Measurements from ENCODE around the gene HIP1R.
A peak's percentile ranks its signal among the peaks of the same experiment; 100 is the strongest.
"Not testable (repeated sequence)": the region's sequence is repeated elsewhere in the genome, so short reads cannot be mapped to it uniquely, and the experiment has no call there.

The HIP1R gene, protein sequence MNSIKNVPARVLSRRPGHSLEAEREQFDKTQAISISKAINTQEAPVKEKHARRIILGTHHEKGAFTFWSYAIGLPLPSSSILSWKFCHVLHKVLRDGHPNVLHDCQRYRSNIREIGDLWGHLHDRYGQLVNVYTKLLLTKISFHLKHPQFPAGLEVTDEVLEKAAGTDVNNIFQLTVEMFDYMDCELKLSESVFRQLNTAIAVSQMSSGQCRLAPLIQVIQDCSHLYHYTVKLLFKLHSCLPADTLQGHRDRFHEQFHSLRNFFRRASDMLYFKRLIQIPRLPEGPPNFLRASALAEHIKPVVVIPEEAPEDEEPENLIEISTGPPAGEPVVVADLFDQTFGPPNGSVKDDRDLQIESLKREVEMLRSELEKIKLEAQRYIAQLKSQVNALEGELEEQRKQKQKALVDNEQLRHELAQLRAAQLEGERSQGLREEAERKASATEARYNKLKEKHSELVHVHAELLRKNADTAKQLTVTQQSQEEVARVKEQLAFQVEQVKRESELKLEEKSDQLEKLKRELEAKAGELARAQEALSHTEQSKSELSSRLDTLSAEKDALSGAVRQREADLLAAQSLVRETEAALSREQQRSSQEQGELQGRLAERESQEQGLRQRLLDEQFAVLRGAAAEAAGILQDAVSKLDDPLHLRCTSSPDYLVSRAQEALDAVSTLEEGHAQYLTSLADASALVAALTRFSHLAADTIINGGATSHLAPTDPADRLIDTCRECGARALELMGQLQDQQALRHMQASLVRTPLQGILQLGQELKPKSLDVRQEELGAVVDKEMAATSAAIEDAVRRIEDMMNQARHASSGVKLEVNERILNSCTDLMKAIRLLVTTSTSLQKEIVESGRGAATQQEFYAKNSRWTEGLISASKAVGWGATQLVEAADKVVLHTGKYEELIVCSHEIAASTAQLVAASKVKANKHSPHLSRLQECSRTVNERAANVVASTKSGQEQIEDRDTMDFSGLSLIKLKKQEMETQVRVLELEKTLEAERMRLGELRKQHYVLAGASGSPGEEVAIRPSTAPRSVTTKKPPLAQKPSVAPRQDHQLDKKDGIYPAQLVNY

DNA sequence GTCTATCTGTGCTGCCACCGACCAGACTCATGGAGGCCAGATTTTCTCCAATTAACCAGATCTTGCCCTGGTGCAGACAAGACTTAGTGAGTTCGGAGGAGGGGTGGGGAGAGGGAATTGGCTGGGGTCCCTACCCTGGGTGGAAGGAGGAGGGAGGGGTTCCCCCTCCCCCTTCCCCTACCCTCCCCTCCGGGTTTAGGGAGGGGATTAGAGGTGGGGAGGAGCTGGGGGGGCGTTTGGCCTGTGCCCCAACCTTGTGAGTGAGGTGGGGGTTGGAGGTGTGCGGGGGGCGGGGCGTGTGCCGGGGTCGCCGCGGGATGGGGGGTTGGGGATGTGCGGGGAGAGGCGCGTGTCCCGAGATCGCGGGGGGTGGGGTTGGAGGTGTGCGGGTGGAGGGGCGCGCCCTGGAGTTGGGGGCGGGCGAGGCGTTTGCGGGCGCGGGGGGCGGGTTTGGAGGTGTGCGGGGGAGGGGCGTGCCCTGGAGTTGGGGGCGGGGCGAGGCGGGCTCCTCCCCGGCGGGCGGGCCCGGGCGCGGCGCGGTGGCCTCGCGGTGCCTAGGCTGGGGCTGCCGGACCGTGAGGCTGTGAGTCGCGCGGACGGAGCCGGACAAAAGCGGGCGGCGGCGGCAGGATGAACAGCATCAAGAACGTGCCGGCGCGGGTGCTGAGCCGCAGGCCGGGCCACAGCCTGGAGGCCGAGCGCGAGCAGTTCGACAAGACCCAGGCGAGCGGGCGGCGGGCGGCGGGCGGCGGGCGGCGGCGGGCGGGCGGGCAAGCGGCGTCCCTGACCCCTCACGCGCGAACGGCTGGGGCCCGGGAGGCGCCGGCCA lies at the start of gene HIP1R:
Gene HIP1R (plus strand): TSS at position 537 of the 829 bp plus-strand sequence. CDS start 94 bp downstream, at position 631.
- DNase-seq: peak; percentile 80

DNA sequence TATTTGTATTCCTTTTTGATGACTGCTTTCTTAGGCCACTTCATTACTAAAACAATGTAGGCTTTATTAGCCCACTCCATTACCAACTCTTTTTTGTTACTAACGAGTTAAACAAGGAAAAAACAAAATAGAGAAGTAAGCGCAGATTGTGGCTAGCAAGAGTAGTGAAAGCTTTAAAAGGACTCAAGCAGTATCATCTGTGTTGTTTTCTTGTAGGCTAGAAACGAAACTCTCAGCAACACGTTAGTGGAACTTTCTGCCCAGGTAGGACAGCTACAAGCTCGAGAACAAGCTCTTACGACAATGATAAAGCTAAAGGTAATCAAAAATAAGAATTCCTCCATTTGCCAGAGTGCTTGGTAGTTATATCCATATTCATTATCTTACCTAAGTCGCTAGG lies 49.8 kb upstream of the HIP1R start:
- DNase-seq: no peak

DNA sequence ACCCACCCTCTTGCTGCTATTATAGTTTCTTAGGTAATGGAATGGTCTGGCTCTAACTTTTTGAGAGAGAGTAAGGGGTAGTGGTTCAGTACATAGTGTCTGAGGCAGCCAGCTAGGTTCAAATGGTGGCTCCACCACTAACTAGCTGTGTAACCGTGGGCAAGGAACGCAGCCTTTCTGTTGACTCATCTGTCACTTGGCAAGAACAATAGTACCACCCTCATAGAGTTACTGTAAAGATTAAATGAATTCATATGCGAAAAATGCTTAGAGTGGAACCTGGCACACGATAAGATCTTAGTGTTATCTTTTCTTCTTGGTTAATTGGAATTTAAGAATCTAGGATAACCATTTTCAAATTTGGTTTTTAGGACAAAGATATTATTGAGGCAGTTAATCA lies 46.9 kb upstream of the HIP1R start:
- no peak for DNase-seq

DNA sequence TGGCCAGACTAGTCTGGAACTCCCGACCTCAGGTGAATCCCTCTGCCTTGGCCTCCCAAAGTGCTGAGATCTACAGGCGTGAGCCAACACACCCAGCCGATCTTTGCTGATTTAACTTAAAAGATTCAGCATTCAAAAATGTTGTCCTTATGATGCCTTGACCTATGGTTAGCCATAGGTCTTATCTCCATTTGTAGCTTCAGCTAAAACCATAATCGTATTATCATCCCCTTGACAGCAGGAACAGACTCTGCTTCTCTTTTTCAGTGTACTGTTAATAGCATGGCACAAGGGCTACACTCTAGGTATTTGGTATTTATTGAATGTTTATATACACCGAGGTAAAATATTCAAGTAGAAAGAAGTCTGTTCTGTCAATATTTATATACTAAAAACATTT lies 45.6 kb upstream of the HIP1R start:
- DNase-seq: no peak

DNA sequence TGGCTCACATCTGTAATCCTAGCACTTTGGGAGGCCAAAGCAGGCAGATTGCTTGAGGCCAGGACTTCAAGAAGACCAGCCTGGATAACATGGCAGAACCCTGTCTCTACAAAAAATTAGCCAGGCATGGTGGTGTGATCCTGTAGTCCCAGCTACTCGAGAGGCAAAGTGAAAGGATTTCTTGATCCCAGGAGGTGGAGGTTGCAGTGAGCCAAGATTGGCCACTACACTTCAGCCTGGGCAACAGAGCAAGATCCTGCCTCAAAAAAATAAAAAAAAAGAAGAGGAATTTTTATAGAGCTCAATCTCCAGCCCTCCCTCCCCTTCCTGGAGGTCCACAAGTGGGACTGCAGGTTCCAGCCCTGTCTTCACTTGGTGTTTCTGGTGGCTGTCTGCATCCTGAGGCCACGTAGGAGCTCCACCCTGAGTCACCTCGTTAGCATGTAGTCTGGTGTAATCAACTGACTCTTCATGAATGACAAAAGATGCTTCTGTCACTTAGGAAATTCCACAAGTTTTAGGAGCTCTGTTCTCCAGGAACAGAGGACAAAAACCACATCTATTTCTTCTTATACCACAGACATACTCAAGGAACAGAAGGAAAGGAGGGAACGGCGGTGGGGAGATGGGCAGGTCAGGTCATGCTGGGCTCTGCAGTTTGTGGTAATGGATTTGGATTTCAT lies 44.7 kb upstream of the HIP1R start:
- DNase-seq: no peak

DNA sequence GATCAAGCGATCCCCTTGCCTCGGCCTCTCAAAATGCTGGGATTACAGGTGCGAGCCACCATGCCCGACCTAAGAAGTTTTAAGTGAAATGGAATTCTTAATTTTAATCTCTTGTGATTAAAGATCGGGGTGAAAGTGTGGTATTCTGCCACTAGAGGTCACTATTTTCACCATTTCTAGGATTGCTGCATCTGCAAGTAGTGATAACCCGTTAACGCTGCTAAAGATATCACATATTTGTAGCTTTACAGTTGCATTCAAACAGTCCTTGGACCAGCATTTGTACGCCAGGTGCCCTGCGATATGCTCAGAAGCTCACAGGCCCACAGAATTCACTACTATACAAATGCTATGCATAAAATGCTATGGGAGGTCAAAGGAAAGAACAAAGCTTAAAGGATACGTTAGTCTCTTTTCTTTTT lies 41.6 kb upstream of the HIP1R start:
- peak; percentile 78 for DNase-seq

DNA sequence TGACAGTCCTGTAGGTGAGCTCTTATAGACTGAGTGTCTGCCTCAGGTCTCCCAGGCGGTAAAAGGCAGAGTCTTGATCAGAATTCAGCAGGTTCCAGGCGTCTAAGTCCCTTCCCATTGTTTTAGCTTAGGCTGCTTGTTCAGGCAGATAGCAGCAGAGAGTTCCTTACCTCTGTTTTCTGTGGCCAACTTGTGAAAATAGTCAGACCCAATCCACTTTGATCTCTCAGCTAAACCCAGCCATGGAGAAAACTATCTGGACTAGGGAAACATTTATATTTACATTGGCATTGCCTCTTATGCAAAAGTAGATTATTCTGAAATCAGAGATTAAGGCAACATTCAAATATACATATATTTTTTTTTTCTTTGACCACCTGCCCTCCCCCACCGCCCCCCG lies 39.5 kb upstream of the HIP1R start:
- DNase-seq: no peak

DNA sequence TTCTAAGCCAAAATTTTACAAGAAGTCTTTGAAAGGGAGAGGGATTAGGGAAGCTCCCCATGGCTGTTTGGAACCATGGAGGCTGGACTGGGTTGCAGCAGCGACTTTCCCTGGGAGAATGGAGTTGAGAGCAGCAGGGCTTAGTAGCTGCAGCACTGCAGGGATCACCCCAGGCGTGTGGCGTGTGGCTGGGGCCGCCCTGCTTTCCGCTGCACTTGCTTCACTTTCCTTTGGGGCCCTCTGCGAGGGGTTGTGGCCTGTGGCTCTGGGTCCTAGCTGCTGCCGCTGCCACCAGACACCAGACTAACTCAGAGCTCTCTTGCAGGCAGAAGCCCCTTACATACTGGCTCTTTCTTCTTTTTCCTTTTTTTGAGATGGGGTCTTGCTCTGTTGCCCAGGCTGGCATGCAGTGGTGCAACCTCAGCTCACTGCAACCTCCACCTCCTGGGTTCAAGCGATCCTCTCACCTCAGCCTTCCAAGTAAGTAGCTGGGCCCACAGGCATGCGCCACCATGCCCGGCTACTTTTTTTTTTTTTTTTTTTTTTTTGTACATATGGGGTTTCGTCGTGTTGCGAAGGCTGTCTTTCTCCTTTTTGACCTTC lies 35.5 kb upstream of the HIP1R start:
- no peak for DNase-seq

DNA sequence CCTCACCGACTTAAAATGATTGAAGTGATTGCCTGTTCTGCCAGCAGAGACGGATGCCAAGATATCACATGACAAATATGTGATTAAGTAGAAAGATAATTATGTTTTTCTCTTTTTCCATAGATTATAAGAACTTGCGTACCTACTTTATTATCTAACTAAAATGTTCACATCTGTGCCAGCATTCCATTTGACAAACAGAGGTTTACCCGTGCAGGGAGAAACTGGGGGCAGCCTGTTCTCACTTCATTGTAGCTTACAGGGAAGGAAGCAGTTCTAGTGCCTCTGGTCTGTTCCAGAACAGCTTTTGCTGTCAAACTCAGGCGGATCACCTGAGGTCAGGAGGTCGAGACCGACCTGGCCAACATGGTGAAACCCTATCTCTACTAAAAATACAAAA lies 31.3 kb upstream of the HIP1R start:
- no peak for DNase-seq

DNA sequence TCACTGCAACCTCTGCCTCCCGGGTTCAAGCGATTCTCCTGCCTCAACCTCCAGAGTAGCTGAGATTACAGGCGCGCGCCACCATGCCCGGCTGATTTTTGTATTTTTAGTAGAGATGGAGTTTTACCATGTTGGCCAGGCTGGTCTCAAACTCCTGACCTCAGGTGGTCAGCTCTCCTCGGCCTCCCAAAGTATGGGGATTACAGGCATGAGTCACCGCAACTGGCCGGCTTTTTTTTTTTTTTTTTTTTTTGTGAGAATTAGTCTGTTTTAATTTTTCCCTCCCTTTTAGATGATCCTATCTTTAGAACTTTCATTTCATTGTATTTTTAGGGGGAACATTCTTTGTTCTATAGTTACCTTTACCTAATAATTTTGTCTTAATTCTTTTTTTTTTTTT lies 30.3 kb upstream of the HIP1R start:
- DNase-seq: not testable (repeated sequence)

DNA sequence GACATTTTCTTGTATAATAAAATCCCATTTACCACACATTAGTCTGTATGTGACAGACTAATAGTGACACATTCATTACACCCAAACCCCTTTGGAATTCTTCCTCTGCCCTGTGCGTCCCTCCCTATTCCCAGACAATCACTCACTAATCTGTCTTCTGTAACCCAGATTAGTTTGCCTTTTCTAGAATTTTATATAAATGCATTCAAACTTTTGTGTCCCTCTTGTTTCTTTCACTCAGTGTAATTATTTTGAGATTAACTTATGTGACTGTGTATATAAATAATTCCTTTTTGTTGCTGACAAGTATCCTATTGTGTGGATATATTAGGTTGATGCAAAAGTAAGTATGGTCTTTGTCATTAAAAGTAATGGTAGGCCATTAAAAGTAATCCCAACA lies 27.6 kb upstream of the HIP1R start:
- DNase-seq: no peak

DNA sequence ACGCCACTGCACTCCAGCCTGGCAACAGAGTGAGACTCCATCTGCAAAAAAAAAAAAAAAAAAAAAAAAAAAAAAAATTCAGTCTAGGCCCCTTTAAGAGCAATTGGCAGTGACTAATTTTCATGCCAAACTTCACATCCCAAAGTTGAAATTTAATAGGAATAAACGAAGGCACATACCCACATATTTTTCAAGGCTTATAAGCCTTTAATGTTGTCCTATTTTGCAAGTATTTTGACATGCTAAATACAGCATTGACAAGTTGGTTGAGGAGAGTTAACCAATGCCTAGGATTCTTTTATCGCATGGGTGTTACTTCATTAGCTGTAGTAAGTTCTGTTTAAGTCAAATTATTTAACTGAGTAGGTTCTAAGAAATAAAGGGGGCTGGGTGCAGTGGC lies 23.5 kb upstream of the HIP1R start:
- no peak for DNase-seq

DNA sequence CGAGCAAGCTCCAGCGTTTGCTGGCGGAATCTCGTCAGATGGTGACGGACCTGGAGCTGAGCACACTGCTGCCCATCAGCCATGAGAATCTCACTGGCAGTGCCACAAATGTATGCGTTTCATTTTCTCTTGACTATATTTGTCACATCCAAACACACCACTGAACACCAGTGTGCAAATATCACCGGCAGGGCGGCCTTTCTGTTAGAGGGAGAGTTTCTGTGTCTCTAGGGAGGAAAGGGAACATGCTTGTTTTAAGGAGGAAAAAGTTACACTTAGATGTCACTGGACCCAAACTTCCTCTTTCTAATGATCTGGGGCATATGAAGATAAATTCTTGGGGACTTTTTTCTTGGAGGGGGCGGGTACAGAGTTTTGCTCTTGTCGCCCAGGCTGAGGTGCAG lies 21.9 kb upstream of the HIP1R start:
- no peak for DNase-seq

DNA sequence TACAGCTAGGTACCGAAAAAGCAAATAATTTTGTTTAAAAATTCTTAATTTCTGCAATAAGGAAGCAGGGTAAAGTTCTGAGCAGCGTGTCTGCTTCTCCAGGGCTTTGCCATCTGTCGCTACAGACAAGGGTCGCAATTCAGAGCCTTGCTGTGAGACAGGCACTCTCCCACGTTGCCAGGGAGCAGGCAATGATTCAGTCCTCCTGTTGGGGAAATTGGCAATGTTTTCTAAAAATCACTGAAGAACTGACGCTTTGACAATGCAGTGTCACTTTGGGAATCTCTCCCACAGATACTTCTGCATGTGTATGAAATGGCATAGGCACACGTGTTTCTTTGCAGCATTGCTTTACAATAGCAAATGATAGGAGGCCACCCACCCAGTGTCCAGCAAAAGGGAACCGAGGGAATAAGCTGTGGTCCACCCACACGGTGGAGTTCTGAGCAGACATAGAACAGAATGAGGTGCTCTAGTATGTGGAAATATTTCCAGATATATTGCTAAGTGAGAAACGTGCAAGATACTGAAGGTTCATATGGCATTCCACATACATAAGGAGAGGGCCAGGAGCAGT lies 16.0 kb upstream of the HIP1R start:
- no peak for DNase-seq

DNA sequence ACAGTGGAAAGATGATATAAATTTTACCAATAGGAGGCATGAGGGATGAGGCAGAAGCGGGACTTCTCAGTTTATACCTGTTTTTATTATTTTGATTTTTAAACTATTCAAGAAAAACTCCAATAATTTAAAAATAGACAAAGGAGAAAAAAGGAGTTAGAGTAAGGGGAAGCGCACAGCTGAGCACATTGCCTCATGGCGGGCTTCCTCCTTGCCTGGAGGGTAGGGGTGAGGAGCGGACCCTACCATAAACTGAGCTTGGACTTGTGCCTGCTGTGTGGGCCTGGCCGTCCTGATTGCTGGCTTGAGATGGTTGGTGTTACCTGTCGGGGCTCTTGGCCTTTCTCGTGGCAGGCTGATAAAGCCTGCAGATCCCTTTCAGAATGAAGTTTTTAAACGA lies 15.1 kb upstream of the HIP1R start:
- no peak for DNase-seq

DNA sequence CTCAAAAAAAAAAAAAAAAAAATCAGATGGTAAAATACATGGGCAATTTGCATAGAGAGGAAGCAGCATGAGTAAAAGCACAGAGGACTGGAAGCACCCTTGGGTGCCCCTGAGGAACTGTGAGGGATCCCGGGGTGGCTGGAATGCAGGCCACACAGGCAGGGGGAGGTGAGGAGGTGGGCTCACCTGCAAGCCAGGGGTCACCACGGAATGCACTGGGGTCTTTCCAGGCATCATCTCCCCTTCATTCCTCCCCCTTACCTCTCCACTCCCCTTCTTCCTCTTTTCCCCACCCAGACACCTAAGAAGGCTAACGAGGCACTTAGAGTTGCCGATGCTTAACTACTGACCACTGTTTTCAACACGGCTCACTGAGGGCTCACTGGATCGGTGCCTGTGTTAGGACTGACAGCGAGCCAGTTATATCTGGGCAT lies 14.4 kb upstream of the HIP1R start:
- no peak for DNase-seq

DNA sequence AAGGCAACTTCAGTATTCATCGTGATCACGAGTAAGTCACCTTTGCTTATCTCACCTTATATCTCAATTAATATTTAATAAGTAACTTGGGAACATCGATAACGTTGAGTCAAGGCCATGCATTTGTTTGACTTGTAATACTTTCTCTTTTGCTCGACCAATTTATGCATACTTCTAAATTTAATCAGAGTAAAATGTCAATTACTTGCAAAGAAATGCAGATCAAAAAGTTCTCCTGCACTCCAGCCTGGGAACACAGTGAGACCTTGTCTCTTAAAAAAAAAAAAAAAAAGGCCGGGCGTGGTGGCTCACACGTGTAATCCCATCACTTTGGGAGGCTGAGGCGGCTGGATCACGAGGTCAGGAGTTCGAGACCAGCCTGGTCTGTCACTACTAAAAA lies 11.8 kb upstream of the HIP1R start:
- DNase-seq: no peak

DNA sequence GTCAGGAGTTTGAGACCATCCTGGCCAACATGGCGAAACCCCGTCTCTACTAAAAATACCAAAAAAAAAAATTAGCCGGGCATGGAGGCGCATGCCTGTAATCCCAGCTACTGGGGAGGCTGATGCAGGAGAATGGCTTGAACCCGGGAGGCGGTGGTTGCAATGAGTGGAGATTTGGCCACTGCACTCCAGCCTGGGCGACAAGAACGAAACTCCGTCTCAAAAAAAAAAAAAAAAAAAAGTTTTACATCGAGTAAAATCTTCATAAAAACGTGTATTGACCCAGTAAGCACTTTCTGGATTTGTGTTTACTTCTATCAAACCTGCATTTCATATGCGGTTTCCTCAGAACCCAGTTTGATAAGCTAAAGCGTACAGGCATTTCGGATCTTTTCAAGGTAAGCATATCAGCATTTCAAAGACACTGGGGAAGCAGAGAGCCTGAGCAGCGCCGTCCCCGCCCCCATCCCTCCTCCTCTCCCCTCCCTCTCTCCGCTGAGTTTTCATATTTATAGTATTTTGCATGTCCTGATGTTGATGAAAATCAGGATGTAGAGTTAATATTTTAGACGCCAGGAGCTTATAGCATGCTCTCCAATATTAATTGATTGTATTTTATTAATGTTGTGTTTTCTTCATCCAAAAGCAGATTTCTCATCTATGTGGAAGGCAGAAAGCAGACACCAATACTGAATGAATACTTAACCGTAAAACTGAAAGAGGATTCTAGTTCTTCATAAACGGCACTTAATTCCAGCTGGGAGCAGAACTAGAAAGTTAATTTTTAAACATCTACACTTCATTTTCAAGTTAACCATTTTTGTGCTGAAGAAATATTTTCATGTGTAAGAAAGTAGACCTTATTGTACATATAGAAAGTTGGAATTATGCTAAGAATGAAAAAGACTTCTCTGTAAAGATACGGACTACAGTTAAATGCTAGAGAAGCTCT lies 9.2 kb upstream of the HIP1R start:
- DNase-seq: peak; percentile 66

DNA sequence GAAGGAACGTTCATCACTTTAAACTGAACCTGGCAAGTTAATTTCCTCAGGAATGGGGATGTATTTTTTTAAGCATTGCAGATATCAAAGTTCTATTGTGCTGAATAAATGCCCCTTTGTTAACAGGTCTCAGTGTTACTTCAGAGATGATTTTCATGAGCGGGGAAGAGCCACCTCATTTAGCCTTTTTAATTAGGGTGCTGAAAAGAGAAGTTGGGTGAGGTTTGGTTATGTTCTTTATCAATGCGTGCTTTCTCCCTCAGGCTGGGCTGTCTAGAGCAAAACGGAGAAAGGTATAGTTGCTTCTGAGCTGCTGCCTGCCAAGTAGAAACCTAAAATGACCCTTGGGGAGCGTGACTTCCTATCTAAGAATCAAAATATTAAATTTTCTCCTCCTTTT lies 8.0 kb upstream of the HIP1R start:
- DNase-seq: no peak

All from DMS53 (cell line).